HG02763 (cell line): ENCODE measurements around the gene FKBP10.
A peak's percentile ranks its signal among the peaks of the same experiment; 100 is the strongest.
"Not testable (repeated sequence)": the region's sequence is repeated elsewhere in the genome, so short reads cannot be mapped to it uniquely, and the experiment has no call there.

Source experiments
- ATAC-seq: cut with Tn5 transposase; IDR thresholded peaks from one replicate; pipeline ENCODE4 v1.9.1; 2021; ENCODE audit warnings: mild to moderate bottlenecking, moderate library complexity; ENCODE audit not compliant: unreplicated experiment

The FKBP10 gene

GRCh38 chr17:41806685-41807445 is 5.9 kb upstream of the FKBP10 start:
- no peak for ATAC-seq

GRCh38 chr17:41810659-41811548 is 1.9 kb upstream of the FKBP10 start:
- ATAC-seq = no peak

- peak; percentile 51 for ATAC-seq
These were observed 1.0 kb upstream of the FKBP10 start, which contains the start of gene P3H4 for GRCh38 chr17:41811549-41812380. Gene P3H4, minus strand, starts transcription at chr17:41811949. Its CDS starts 34 bp downstream, at chr17:41811915.

- ATAC-seq = no peak
These were observed 412 bp downstream of the FKBP10 start for GRCh38 chr17:41813152-41813680.

- ATAC-seq = no peak
These were observed 908 bp downstream of the FKBP10 start for GRCh38 chr17:41813699-41814124.

- no peak for ATAC-seq
These were observed 1.4 kb downstream of the FKBP10 start for GRCh38 chr17:41814195-41814594.

GRCh38 chr17:41816637-41817320 is 4.0 kb downstream of the FKBP10 start:
- no peak for ATAC-seq

- no peak for ATAC-seq
These were observed 5.2 kb downstream of the FKBP10 start for GRCh38 chr17:41818024-41818423.

GRCh38 chr17:41821776-41822175 is 9.0 kb downstream of the FKBP10 start:
- ATAC-seq = no peak

- no peak for ATAC-seq
These were observed 9.7 kb downstream of the FKBP10 start for GRCh38 chr17:41822216-41823140.

GRCh38 chr17:41823141-41823524 is 10.3 kb downstream of the FKBP10 start:
- no peak for ATAC-seq

GRCh38 chr17:41823580-41823979 is 10.8 kb downstream of the FKBP10 start:
- ATAC-seq = no peak

GRCh38 chr17:41824086-41824485 is 11.3 kb downstream of the FKBP10 start:
- ATAC-seq = no peak

- ATAC-seq = no peak
These were observed 12.5 kb downstream of the FKBP10 start for GRCh38 chr17:41825175-41825845.

- ATAC-seq = not testable (repeated sequence)
These were observed 17.2 kb downstream of the FKBP10 start for GRCh38 chr17:41829961-41830360.

- no peak for ATAC-seq
These were observed 22.5 kb downstream of the FKBP10 start for GRCh38 chr17:41835214-41835799.

GRCh38 chr17:41835800-41836549 is 23.2 kb downstream of the FKBP10 start, which contains the start of gene NT5C3B:
Gene NT5C3B, minus strand, starts transcription at chr17:41836232. Its CDS starts 39 bp downstream, at chr17:41836193.
- ATAC-seq = no peak
